GM10266 (cell line): ENCODE measurements around the gene FIZ1.

ENCODE experiments used
- DNase-seq: peaks from one replicate; pipeline ENCODE4 v3.0.0; 2012; ENCODE audit errors: extremely low spot score
- TF ChIP-seq, protein P1 (sequence below): IDR thresholded peaks from 2 replicates; pipeline ENCODE4 v1.5.1; 2012; ENCODE audit warnings: mild to moderate bottlenecking, low read depth; ENCODE audit not compliant: control insufficient read depth, insufficient read depth; ENCODE audit errors: missing control alignments

The FIZ1 gene

DNA sequence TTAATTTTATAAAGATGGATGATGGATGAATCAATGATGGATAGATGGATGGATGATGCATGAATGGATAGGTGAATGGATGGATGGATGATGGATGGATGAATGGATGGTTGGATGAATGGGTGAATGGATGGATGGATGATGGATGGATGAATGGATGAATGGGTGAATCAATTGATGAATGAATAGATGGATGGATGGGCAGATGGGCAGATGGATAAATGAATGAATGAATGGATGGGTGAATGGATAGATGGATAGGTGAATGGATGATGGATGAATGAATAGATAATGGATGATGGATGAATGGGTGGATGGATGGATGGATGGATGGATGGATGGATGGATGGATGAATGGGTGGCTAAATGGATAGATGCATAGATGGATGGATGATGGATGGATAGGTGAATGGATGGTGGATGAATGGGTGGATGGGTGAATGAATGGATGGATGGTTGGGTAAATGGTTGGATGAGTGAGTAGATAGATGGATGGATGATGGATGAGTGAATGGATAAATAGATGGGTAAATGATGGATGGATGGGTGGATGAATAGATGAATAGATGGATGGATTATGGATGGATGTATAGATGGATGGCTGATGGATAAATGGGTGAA lies 31.5 kb downstream of the FIZ1 start:
- TF ChIP-seq, protein P1, sequence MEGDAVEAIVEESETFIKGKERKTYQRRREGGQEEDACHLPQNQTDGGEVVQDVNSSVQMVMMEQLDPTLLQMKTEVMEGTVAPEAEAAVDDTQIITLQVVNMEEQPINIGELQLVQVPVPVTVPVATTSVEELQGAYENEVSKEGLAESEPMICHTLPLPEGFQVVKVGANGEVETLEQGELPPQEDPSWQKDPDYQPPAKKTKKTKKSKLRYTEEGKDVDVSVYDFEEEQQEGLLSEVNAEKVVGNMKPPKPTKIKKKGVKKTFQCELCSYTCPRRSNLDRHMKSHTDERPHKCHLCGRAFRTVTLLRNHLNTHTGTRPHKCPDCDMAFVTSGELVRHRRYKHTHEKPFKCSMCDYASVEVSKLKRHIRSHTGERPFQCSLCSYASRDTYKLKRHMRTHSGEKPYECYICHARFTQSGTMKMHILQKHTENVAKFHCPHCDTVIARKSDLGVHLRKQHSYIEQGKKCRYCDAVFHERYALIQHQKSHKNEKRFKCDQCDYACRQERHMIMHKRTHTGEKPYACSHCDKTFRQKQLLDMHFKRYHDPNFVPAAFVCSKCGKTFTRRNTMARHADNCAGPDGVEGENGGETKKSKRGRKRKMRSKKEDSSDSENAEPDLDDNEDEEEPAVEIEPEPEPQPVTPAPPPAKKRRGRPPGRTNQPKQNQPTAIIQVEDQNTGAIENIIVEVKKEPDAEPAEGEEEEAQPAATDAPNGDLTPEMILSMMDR, result no peak
- no peak for DNase-seq

- TF ChIP-seq, protein P1, result no peak
- no peak for DNase-seq
Measured at GRCh38 chr19:55566823-55567222, 32.5 kb downstream of the FIZ1 start.

- no peak for DNase-seq
- TF ChIP-seq, protein P1, result no peak
Measured at GRCh38 chr19:55563261-55563690, 36.0 kb downstream of the FIZ1 start.

DNA sequence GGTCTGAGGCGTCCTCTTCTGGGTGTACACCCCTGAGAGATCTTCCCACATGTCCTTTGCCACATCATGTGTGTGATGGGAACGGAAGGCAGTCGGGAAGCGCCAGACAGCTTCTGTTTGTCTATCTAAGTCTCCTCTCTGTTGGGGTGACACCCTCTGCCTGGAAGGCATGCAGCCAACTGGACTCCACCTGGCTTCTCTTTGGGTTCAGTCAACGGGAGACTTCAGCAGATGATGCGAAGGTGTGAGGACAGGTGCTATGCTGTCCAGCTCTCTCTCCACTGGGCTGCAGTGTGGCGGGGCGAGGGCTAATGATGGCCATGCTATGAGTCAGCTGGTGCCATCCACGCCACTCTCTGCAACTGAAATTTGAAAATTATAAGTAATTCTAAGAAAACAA lies 39.6 kb downstream of the FIZ1 start:
- TF ChIP-seq, protein P1, result no peak
- no peak for DNase-seq

GRCh38 chr19:55554741-55555152 lies 44.6 kb downstream of the FIZ1 start:
- TF ChIP-seq, protein P1, result no peak
- no peak for DNase-seq

DNA sequence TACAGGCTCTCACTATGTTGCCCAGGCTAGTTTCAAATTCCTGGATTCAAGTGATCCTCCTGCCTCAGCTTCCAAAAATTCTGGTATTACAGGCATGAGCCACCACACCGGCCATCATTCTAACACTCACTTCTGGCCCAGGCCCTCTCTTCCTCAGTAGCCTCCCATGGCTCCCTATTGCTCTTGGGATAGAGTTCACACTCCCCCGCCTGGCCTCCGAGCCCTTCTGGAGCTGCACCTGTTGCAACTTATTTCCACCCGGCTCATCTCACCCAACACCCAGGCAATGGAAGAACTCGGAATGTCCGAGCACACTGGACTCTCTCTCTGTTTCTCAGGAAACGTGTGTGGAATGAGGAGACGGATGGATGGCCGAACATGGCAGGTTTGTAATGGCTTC lies 45.0 kb downstream of the FIZ1 start:
- DNase-seq, result no peak
- TF ChIP-seq, protein P1, result no peak

DNA sequence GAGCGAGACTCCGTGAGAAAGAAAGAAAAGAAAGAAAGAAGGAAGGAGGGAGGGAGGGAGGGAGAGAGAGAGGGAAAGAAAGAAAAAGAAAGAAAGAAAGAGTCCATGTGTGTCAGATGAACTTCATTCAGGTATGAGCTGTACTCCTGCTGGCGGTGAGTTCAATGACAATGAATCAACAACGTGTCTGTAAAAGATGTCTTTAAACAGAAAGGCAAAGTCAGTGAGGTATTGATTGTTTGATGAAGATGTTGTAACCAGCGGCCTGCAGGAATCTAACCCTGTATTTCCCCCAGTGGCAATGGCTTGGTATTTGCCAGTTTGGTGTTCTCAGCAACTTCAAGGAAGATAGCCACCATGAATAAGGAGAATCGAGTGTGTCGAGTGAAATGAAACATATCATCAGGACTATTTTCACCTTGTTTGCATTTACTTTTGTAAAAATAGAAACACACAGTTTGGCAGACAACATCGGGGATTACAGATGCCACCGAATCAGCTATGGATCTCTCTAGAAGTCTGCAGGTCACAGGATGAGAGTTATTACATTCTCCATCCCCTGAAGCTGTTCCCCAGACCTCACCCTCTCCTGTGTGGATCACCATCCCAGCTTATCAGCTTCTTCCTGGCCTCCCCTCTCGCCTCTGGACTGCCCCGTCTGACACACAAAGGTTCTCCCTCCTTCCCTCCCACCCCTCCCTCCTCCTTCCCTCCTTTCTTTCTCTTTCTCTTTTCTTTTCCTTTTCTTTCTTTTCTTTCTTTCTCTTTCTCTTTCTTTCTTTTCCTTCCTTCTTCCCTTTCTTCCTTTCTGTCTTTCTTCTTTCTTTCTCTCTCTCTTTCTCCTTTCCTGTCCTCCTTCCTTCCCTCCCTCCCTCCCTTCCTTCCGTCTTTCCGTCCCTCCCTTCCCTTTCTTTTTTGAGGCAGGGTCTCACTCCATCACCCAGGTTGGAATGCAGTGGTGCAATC lies 45.8 kb downstream of the FIZ1 start:
- no peak for DNase-seq
- TF ChIP-seq, protein P1, result no peak
